HCT116 (cell line): ENCODE results near the gene ZBTB42. TPM values are rescaled to one million over a fixed set of nuclear protein-coding genes. Genes with fewer than 3 reads are reported as not detected.

Source experiments
- ATAC-seq: fragments of 200-7000 bp; cut with Tn5 transposase; 2 replicates; pipeline ENCODE4 v1.9.1; 2020; ENCODE audit warnings: mild to moderate bottlenecking, moderate library complexity
- BruUV-seq: library from RNA; stranded (reverse); fragments of 400-500 nt; replicated peaks from 2 replicates; lab custom pipeline; 2021; lab: Mats Ljungman, UMichigan
- CTCF ChIA-PET: fragments of 300-600 bp; sonication (Branson Sonifier 250); formaldehyde crosslinking; loops from one replicate; lab custom pipeline; 2021; ENCODE audit warnings: antibody characterized with exemption; lab: Charles Lee
- POLR2A ChIA-PET: fragments of 300-600, 350-600 bp; sonication (Branson Sonifier 250); formaldehyde crosslinking; loops from one replicate; lab custom pipeline; 2021; ENCODE audit warnings: antibody characterized with exemption; lab: Charles Lee
- RAD21 ChIA-PET, 2 experiments: fragments of 300-600 bp; sonication (Branson Sonifier 250); formaldehyde crosslinking; loops; one replicate each; lab custom pipeline; 2023; ENCODE audit warnings: low total read pairs in 2 of 2; ENCODE audit not compliant: uncharacterized antibody in 2 of 2, unreplicated experiment in 2 of 2, low non-redundant PET in 1 of 2; lab: Charles Lee
- DNase-seq: peaks from one replicate; pipeline ENCODE4 v3.0.0-alpha.2; 2010; ENCODE audit warnings: low read depth, low spot score
- H2AFZ ChIP-seq: fragments of 200-600 bp; shearing (Covaris generic), sonication (generic); 2 replicates; pipeline ENCODE4 v1.6.1; 2017; ENCODE audit warnings: low read depth, mixed run types, mixed read lengths, antibody characterized with exemption, low read length; ENCODE audit not compliant: poor library complexity, severe bottlenecking
- H3K27ac ChIP-seq: 2 replicates; pipeline ENCODE4 v1.5.1; 2012; ENCODE audit warnings: low read depth, low read length
- H3K27me3 ChIP-seq: fragments of 200-600 bp; sonication (generic); 2 replicates; pipeline ENCODE4 v1.6.1; 2016; ENCODE audit warnings: mixed run types, low read length, mixed read lengths; ENCODE audit not compliant: insufficient read depth
- H3K36me3 ChIP-seq, 2 experiments: fragments of 200-500 bp in 1 of 2; fragments of 200-600 bp in 1 of 2; sonication (Bioruptor generic) in 1 of 2; sonication (generic) in 1 of 2; 2 replicates each; pipeline versions ENCODE4 v1.5.1 to v1.6.1; 2014 to 2016; ENCODE audit warnings: low read length in 2 of 2, inconsistent platforms in 1 of 2, mixed read lengths in 1 of 2, mixed run types in 1 of 2; ENCODE audit not compliant: insufficient read depth in 2 of 2, control insufficient read depth in 1 of 2
- H3K4me1 ChIP-seq, 2 experiments: fragments of 200-600 bp in 1 of 2; sonication (generic) in 1 of 2; 2 replicates each; pipeline versions ENCODE4 v1.5.1 to v1.6.1; 2012 to 2017; ENCODE audit warnings: low read length in 2 of 2, inconsistent platforms in 1 of 2, mild to moderate bottlenecking in 1 of 2, mixed read lengths in 1 of 2, mixed run types in 1 of 2, moderate library complexity in 1 of 2; ENCODE audit not compliant: insufficient read depth in 2 of 2, control insufficient read depth in 1 of 2
- H3K4me2 ChIP-seq: fragments of 200-600 bp; sonication (generic); 2 replicates; pipeline ENCODE4 v1.6.1; 2017; ENCODE audit warnings: mixed run types, low read length, mixed read lengths
- H3K4me3 ChIP-seq, 2 experiments: fragments of 200-600 bp in 1 of 2; sonication (generic) in 1 of 2; replicated peaks in 1 of 2; 2 replicates each; pipeline ENCODE4 v1.5.1; 2011 to 2016; ENCODE audit warnings: low read length in 2 of 2, control low read depth in 1 of 2, low read depth in 1 of 2, mild to moderate bottlenecking in 1 of 2, mixed read lengths in 1 of 2, mixed run types in 1 of 2
- H3K79me2 ChIP-seq: fragments of 200-600 bp; sonication (generic); 2 replicates; pipeline ENCODE4 v1.6.1; 2017; ENCODE audit warnings: mild to moderate bottlenecking, mixed run types, low read length, moderate library complexity, mixed read lengths; ENCODE audit not compliant: insufficient read depth
- H3K9ac ChIP-seq: fragments of 200-600 bp; sonication (generic); 2 replicates; pipeline ENCODE4 v1.6.1; 2016; ENCODE audit warnings: low read length, mixed read lengths
- H3K9me2 ChIP-seq: fragments of 200-600 bp; sonication (generic), shearing (Covaris generic); 2 replicates; pipeline ENCODE4 v1.6.1; 2017; ENCODE audit warnings: mixed run types, mild to moderate bottlenecking, moderate library complexity; ENCODE audit not compliant: insufficient read depth
- H3K9me3 ChIP-seq, 2 experiments: fragments of 200-500 bp in 1 of 2; fragments of 200-600 bp in 1 of 2; sonication (Bioruptor generic) in 1 of 2; sonication (generic) in 1 of 2; 2 replicates each; pipeline ENCODE4 v1.6.1; 2014 to 2017; ENCODE audit warnings: low read length in 2 of 2, mixed read lengths in 2 of 2, inconsistent platforms in 1 of 2, low read depth in 1 of 2, mild to moderate bottlenecking in 1 of 2, mixed run types in 1 of 2, moderate library complexity in 1 of 2; ENCODE audit not compliant: control insufficient read depth in 1 of 2, insufficient read depth in 1 of 2
- H4K20me1 ChIP-seq: fragments of 200-600 bp; sonication (generic), shearing (Covaris generic); 2 replicates; pipeline ENCODE4 v1.6.1; 2017; ENCODE audit warnings: mixed run types, mild to moderate bottlenecking, moderate library complexity; ENCODE audit not compliant: insufficient read depth
- JUND ChIP-seq: IDR thresholded peaks from 2 replicates; pipeline ENCODE4 v1.6.1; 2012
- POLR2A ChIP-seq: IDR thresholded peaks from 2 replicates; pipeline ENCODE4 v1.7.0; 2011; ENCODE audit warnings: borderline replicate concordance; ENCODE audit not compliant: insufficient read depth, insufficient read length; ENCODE audit errors: extremely low read depth
- RAD21 ChIP-seq: IDR thresholded peaks from 2 replicates; pipeline ENCODE4 v1.6.1; 2012; ENCODE audit warnings: low read depth, mild to moderate bottlenecking
- REST ChIP-seq: IDR thresholded peaks from 2 replicates; pipeline ENCODE4 v1.6.1; 2012; ENCODE audit warnings: low read depth
- SIN3A ChIP-seq: IDR thresholded peaks from 2 replicates; pipeline ENCODE4 v1.6.1; 2012; ENCODE audit warnings: low read depth
- SP1 ChIP-seq: IDR thresholded peaks from 2 replicates; pipeline ENCODE4 v1.6.1; 2012; ENCODE audit warnings: low read depth
- ZBTB33 ChIP-seq: IDR thresholded peaks from 2 replicates; pipeline ENCODE4 v1.6.1; 2011; ENCODE audit warnings: mild to moderate bottlenecking, low read length, moderate library complexity; ENCODE audit not compliant: insufficient replicate concordance; ENCODE audit errors: extremely low read depth
- ZFX ChIP-seq: fragments of 450-650 bp; IDR thresholded peaks from 2 replicates; pipeline ENCODE4 v1.6.1; 2017
- intact Hi-C: fragments of 100-400 bp; cut with micrococcal nuclease; formaldehyde crosslinking; loops from 2 replicates; pipeline ENCODE4 v1.10.0; 2022
- total RNA-seq: library from RNA; stranded (reverse); gene quantifications from one replicate; pipeline ENCODE4 v1.2.1, GENCODE V29; 2021; ENCODE audit not compliant: unreplicated experiment
- TF ChIP-seq, protein P1 (sequence below): IDR thresholded peaks from 2 replicates; pipeline ENCODE4 v1.6.1; 2012

The ZBTB42 gene
- total RNA-seq, 1 experiment from 2014 or later: 4.4 TPM

GRCh38 chr14:104788161-104788818 lies 12.6 kb upstream of the ZBTB42 start:
- H3K9me3 ChIP-seq: no peaks in the 10 kb centered on the region

More at GRCh38 chr14:104788161-104788818, 12.6 kb upstream of the ZBTB42 start:
- ChIA-PET POLR2A (no interaction called here), RAD21 (no interaction called here), CTCF (no interaction called here)
- no peak overlapping the region for H3K4me2 ChIP-seq
- no peak overlapping the region for H3K9ac ChIP-seq
- H3K27me3 ChIP-seq: no peaks in the 10 kb centered on the region
- H3K27ac ChIP-seq: no peak overlapping the region; the same call in 1 of the 2 replicates
- H3K9me2 ChIP-seq: no peaks in the 10 kb centered on the region
- TF ChIP-seq ZFX (no peak), RAD21 (no peak), SIN3A (no peak), REST (no peak), POLR2A (no peak), SP1 (no peak), JUND (no peak), ZBTB33 (no peak)
- TF ChIP-seq, protein P1, sequence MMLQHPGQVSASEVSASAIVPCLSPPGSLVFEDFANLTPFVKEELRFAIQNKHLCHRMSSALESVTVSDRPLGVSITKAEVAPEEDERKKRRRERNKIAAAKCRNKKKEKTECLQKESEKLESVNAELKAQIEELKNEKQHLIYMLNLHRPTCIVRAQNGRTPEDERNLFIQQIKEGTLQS: no peak
- peaks cover 8 to 12% of the 10 kb centered on the region in 2 experiments for H3K36me3 ChIP-seq
- H2AFZ ChIP-seq: no peak overlapping the region
- H3K4me3 ChIP-seq: no peak overlapping the region
- intact Hi-C loops: no loop called here
- BruUV-seq: no TSS peak
- H3K4me1 ChIP-seq: peaks cover 4 to 7% of the 10 kb centered on the region in 2 experiments; a peak in 3 of 4 replicates
- no peaks in the 10 kb centered on the region for H4K20me1 ChIP-seq
- no peak for DNase-seq
- peaks cover 70% of the 10 kb centered on the region for H3K79me2 ChIP-seq
- ATAC-seq: no peak
